HFF-Myc (cell line): Measurements from ENCODE around the gene CDH23.

ENCODE experiments used
- DNase-seq: peaks from one replicate; pipeline ENCODE4 v3.0.0-alpha.2; 2011; ENCODE audit warnings: low read depth; ENCODE audit errors: extremely low read depth
- H3K4me3 ChIP-seq: replicated peaks from 2 replicates; pipeline ENCODE4 v1.5.1; 2011; ENCODE audit warnings: low read depth, mild to moderate bottlenecking, control low read depth, low read length
- CTCF ChIP-seq: IDR thresholded peaks from 2 replicates; pipeline ENCODE4 v1.5.1; 2012; ENCODE audit warnings: mild to moderate bottlenecking, low read depth, low read length, control low read depth; ENCODE audit errors: missing control alignments

CDH23 gene

GRCh38 chr10:71547312-71547711, 150.6 kb downstream of the CDH23 start:
- no peak for TF ChIP-seq CTCF
- DNase-seq: no peak
- no peak overlapping the region for H3K4me3 ChIP-seq

- no peak for DNase-seq
- TF ChIP-seq CTCF: peak; percentile 65
- H3K4me3 ChIP-seq: no peak overlapping the region
Observed at GRCh38 chr10:71547876-71548846, 151.4 kb downstream of the CDH23 start.

GRCh38 chr10:71549766-71550533, 153.2 kb downstream of the CDH23 start:
- no peak for DNase-seq
- TF ChIP-seq CTCF: no peak
- H3K4me3 ChIP-seq: no peak overlapping the region

GRCh38 chr10:71550628-71551027, 153.9 kb downstream of the CDH23 start:
- TF ChIP-seq CTCF: no peak
- no peak overlapping the region for H3K4me3 ChIP-seq

GRCh38 chr10:71551970-71552369, 155.2 kb downstream of the CDH23 start:
- no peak overlapping the region for H3K4me3 ChIP-seq
- no peak for DNase-seq
- no peak for TF ChIP-seq CTCF

More at GRCh38 chr10:71550628-71551027, 153.9 kb downstream of the CDH23 start:
- DNase-seq: no peak

GRCh38 chr10:71553432-71553831, 156.7 kb downstream of the CDH23 start:
- TF ChIP-seq CTCF: no peak
- no peak overlapping the region for H3K4me3 ChIP-seq
- no peak for DNase-seq
